ENCODE measurements around the gene MYO5A. TPM values are rescaled to one million over a fixed set of nuclear protein-coding genes. Genes with fewer than 3 reads are reported as not detected.

Gene MYO5A
- total RNA-seq, 4 donors from 2014 or later = 10.3 to 26.0 (median 22.7) TPM

DNA sequence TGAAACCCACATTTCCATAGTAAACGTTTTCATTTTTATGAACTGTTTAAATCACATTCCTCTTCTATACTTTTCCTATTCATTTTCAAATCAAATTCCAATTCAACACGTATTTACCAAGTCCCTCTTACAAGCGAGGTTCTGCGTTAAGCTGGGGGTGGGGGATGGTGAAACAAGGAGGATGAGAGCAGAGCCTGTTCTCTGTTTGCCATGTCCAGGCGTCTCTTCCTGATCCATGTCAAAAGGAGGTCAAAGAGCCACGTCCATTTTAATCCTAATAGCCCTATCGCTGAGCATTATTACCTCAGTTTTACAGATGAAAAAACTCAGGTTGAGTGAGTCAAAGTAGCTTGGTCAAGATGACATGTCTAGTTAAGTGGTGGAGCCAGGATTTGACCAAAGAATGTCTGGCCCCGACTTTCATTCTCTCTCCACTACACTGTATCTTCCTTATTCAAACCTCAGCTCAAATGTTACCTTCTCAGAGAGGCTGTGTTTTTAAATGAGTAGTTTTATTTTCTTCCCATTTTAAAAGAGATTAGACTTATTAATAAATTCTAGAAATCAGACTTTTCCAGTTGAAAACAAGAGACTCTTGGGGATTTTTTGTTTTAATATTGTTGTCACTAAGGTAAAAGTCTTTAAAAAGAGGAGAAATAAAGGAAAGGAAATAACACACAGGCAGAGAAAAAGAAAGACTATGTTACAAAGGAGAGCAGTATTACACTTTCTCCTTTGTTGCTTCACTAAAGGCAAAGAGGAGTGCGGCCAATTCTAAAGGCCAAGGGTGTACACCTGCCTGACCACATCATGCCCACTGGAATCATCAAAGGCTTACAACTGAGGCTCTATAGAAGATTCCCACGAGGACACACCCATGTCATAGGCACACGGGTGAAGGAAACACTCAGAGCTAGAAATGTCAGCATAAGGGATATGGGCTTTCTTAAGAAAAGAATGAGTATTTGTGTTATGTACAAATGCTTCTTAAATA lies 42.4 kb downstream of the MYO5A start:
- Histone ChIP-seq H3K4me3 (no peak overlapping the region), H3K9me3 (no peaks in the 10 kb centered on the region), H3K27me3 (no peaks in the 10 kb centered on the region), H3K36me3 (no peaks in the 10 kb centered on the region), H3K27ac (no peak overlapping the region), H3K4me1 (no peaks in the 10 kb centered on the region)
- DNase-seq = no peak
- intact Hi-C loops (cut with DNase I; ENCODE audit: low total_unique reads) = no loop called here
- TF ChIP-seq POLR2A (IDR thresholded peaks at IDR 0.05) = no peak
- TF ChIP-seq, protein P1, sequence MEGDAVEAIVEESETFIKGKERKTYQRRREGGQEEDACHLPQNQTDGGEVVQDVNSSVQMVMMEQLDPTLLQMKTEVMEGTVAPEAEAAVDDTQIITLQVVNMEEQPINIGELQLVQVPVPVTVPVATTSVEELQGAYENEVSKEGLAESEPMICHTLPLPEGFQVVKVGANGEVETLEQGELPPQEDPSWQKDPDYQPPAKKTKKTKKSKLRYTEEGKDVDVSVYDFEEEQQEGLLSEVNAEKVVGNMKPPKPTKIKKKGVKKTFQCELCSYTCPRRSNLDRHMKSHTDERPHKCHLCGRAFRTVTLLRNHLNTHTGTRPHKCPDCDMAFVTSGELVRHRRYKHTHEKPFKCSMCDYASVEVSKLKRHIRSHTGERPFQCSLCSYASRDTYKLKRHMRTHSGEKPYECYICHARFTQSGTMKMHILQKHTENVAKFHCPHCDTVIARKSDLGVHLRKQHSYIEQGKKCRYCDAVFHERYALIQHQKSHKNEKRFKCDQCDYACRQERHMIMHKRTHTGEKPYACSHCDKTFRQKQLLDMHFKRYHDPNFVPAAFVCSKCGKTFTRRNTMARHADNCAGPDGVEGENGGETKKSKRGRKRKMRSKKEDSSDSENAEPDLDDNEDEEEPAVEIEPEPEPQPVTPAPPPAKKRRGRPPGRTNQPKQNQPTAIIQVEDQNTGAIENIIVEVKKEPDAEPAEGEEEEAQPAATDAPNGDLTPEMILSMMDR (IDR thresholded peaks at IDR 0.05) = no peak

DNA sequence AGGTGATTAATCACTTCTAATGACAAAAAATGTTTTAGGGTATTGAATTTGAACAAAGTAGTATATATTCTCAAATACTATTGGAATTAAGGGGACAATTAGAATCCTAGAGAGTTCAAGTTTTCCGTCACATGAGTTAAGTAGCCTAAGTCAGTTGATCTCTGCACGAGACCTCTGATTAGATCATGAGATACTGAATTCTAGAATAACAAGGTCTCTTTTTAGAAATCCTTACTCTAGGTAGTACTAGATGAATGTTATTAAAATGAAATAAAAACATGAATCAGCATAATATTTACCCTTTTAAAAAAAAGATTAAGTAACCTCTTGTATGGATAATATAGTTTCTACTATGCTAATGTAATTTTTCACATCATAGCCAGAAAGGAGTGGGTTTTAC lies 43.4 kb downstream of the MYO5A start:
- DNase-seq = no peak
- no peak overlapping the region for H3K27ac ChIP-seq
- no peaks in the 10 kb centered on the region for H3K4me1 ChIP-seq
- H3K4me3 ChIP-seq = no peak overlapping the region
- TF ChIP-seq POLR2A (IDR thresholded peaks at IDR 0.05) = no peak
- TF ChIP-seq, protein P1 (IDR thresholded peaks at IDR 0.05) = no peak
- intact Hi-C loops (cut with DNase I; ENCODE audit: low total_unique reads) = no loop called here
- H3K27me3 ChIP-seq = no peaks in the 10 kb centered on the region
- no peaks in the 10 kb centered on the region for H3K36me3 ChIP-seq
- no peaks in the 10 kb centered on the region for H3K9me3 ChIP-seq

DNA sequence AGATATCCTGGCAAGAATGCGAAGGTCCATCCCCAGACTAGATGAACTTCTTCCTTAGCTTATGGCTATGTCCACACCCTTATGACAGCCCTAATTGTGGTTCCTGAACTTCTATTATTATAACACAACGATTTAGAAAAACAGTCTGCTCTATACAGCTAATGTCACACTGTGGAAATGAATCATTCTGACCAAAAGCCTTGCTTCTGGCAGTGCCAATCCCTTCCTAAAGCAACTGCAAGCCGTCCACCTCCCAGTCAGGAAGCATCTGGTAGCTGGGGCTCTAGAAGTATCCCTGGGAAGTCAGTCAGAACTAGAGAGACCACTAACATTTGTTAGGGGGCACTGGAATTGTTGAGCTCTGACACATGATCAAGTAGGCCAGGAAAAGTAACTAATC lies 45.0 kb downstream of the MYO5A start:
- Histone ChIP-seq H3K27ac (peak overlapping the region in 1 of 2 donors; percentile 28), H3K4me1 (no peaks in the 10 kb centered on the region), H3K4me3 (no peak overlapping the region), H3K9me3 (no peaks in the 10 kb centered on the region), H3K36me3 (no peaks in the 10 kb centered on the region), H3K27me3 (no peaks in the 10 kb centered on the region)
- intact Hi-C loops (cut with DNase I; ENCODE audit: low total_unique reads) = no loop called here
- no peak for DNase-seq
- TF ChIP-seq, protein P1 (IDR thresholded peaks at IDR 0.05) = no peak
- no peak for TF ChIP-seq POLR2A (IDR thresholded peaks at IDR 0.05)

DNA sequence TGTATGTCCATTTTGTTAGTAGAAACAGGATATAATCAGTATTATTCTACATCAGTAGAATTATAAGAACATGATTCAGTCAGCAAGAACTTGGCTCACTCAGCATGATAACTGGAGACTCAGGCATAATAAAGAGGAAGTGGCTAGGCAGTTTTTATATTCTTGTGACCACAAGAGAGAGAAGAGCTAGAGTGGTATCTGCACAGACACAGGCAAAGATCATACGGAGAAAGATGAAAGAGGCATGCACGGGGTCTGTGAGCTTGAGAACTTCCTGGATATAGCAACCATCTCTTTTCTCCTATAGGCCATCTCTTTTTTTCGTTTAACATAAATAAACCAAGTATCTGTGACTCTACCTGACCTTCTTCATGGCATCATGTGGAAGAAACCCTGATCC lies 46.8 kb downstream of the MYO5A start:
- no peak overlapping the region for H3K27ac ChIP-seq
- TF ChIP-seq POLR2A (IDR thresholded peaks at IDR 0.05) = no peak
- TF ChIP-seq, protein P1 (IDR thresholded peaks at IDR 0.05) = no peak
- no peaks in the 10 kb centered on the region for H3K27me3 ChIP-seq
- no peaks in the 10 kb centered on the region for H3K4me1 ChIP-seq
- no peak for DNase-seq
- no peak overlapping the region for H3K4me3 ChIP-seq
- no peaks in the 10 kb centered on the region for H3K9me3 ChIP-seq
- H3K36me3 ChIP-seq = no peaks in the 10 kb centered on the region
- intact Hi-C loops (cut with DNase I; ENCODE audit: low total_unique reads) = no loop called here

DNA sequence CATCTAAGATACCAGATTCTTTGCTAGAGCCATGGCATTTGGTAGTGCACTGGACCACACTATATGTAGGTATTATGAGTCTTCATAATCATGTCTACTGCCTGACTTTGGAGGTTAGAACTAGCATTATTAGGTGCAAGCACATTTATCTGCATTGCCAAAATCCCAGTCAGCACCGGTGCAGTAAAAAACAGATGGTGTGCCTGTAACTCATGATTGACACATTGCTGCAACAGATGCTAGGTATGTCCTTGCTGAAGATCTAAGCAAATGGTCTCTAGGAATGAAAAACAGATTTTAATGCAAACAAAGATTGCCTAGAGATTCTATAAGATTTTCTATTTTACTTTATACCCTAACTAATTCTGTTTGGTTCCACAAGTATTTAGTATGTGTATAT lies 47.7 kb downstream of the MYO5A start:
- Histone ChIP-seq H3K4me3 (no peak overlapping the region), H3K9me3 (no peaks in the 10 kb centered on the region), H3K27ac (no peak overlapping the region), H3K4me1 (no peaks in the 10 kb centered on the region), H3K36me3 (no peaks in the 10 kb centered on the region), H3K27me3 (no peaks in the 10 kb centered on the region)
- TF ChIP-seq POLR2A (IDR thresholded peaks at IDR 0.05) = no peak
- TF ChIP-seq, protein P1 (IDR thresholded peaks at IDR 0.05) = no peak
- no peak for DNase-seq
- intact Hi-C loops (cut with DNase I; ENCODE audit: low total_unique reads) = no loop called here
